T-helper 1 cell treated with Interleukin-12 subunit alpha and Interleukin-12 subunit beta and Interleukin-4 antibody, amounts not matched to agents 30 μg/mL and 1 μg/mL, for 36 hours (primary cell): ENCODE measurements around the gene CRACR2B.

Source experiments
- H3K27ac Mint-ChIP-seq: one replicate; pipeline ENCODE4 v1.8.0; 2021; ENCODE audit warnings: mild to moderate bottlenecking, mixed read lengths
- H3K27me3 Mint-ChIP-seq: one replicate; pipeline ENCODE4 v1.8.0; 2021; ENCODE audit warnings: low read depth, mixed read lengths
- H3K36me3 Mint-ChIP-seq: one replicate; pipeline ENCODE4 v1.8.0; 2021; ENCODE audit warnings: low read depth, mixed read lengths
- H3K4me1 Mint-ChIP-seq: one replicate; pipeline ENCODE4 v1.8.0; 2021; ENCODE audit warnings: low read depth, mixed read lengths
- H3K4me3 Mint-ChIP-seq: one replicate; pipeline ENCODE4 v1.8.0; 2021; ENCODE audit warnings: mild to moderate bottlenecking, moderate library complexity, mixed read lengths
- H3K9me3 Mint-ChIP-seq: one replicate; pipeline ENCODE4 v1.8.0; 2021; ENCODE audit warnings: mixed read lengths

The CRACR2B gene

DNA sequence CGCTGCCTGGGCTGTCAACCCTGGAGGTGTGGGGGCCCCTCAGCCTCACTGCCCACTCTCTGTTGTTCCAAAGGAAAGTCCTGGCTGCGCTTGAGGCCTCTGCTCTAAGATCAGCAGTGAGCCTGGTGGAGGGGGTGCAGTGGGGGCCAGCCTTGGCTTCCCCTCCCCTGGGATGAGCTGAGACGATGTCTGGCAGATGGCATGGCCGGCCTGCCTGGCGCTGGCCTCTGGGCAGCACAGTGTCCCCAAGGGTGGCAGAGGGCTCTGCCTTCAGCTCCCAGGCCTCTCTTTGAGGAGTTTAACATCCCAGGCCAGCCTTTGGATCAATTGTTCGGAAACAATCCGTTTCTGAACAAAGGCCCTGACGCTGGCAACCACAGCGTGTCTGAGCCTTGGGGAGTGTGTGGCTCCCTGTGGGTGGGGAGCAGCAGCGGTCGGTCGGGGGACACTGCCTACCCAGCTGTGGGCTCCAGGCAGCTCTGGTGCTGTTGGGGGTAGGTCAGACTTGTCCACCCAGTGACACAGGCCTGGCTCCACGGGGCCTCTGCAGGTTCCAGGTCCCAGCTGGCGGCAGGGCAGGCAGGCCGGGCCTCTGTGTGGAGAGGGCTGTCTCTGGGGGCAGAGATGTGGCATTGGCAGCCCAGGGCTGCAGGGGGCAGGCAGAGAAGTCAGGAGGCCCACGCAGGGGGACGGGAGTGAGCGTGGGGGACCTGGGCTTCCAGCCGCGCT, 27.0 kb downstream of the CRACR2B start:
- H3K27ac Mint-ChIP-seq = no peak overlapping the region
- H3K27me3 Mint-ChIP-seq = no peaks in the 10 kb centered on the region
- no peaks in the 10 kb centered on the region for H3K4me1 Mint-ChIP-seq
- no peaks in the 10 kb centered on the region for H3K9me3 Mint-ChIP-seq
- no peaks in the 10 kb centered on the region for H3K36me3 Mint-ChIP-seq
- H3K4me3 Mint-ChIP-seq = no peak overlapping the region

GRCh38 chr11:855330-855674, 27.6 kb downstream of the CRACR2B start:
- H3K4me3 Mint-ChIP-seq = no peak overlapping the region
- H3K9me3 Mint-ChIP-seq = no peaks in the 10 kb centered on the region
- H3K4me1 Mint-ChIP-seq = no peaks in the 10 kb centered on the region
- H3K36me3 Mint-ChIP-seq = no peaks in the 10 kb centered on the region
- H3K27ac Mint-ChIP-seq = no peak overlapping the region
- no peaks in the 10 kb centered on the region for H3K27me3 Mint-ChIP-seq

GRCh38 chr11:855796-856195, 28.1 kb downstream of the CRACR2B start:
- H3K27ac Mint-ChIP-seq = no peak overlapping the region
- no peaks in the 10 kb centered on the region for H3K9me3 Mint-ChIP-seq
- no peaks in the 10 kb centered on the region for H3K4me1 Mint-ChIP-seq
- H3K36me3 Mint-ChIP-seq = no peaks in the 10 kb centered on the region
- H3K27me3 Mint-ChIP-seq = no peaks in the 10 kb centered on the region
- H3K4me3 Mint-ChIP-seq = no peak overlapping the region

GRCh38 chr11:856397-856796, 28.7 kb downstream of the CRACR2B start:
- H3K27me3 Mint-ChIP-seq = no peaks in the 10 kb centered on the region
- no peaks in the 10 kb centered on the region for H3K9me3 Mint-ChIP-seq
- H3K4me1 Mint-ChIP-seq = no peaks in the 10 kb centered on the region
- no peaks in the 10 kb centered on the region for H3K36me3 Mint-ChIP-seq
- no peak overlapping the region for H3K27ac Mint-ChIP-seq
- H3K4me3 Mint-ChIP-seq = no peak overlapping the region

DNA sequence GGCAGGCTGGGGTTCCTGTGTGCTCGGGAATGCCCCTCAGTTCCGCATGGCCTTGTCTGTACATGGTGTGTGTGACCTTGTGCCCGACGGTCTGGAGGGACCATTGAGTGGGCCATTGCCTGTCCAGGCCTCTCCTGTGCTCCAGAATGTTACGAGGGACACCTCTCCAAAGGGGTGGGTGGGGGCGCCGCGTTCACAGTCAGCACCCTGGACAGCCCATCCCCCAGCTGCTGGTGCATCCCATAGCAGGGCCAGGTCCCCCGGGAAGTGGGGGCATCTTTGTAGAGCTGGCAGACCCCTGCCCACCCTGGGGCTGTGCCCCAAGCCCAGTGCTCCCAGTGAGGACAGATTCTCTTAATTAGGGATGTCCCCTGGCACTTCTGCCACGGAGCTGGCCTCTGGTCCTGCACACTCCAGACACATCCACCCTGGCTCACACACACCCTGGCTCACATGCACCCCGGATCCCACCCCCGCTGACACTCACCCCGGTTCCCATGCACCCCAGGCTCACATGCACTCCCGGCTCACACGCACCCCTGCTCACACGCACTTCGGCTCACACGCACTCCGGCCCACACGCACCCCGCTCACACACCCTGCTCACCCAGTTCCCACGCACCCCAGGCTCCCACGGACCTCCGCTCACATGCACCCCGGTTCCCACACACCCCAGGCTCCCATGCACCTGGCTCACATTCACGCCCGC, 30.5 kb downstream of the CRACR2B start:
- Mint-ChIP-seq H3K27ac (no peak overlapping the region), H3K36me3 (no peaks in the 10 kb centered on the region), H3K9me3 (no peaks in the 10 kb centered on the region), H3K4me1 (no peaks in the 10 kb centered on the region), H3K4me3 (no peak overlapping the region), H3K27me3 (no peaks in the 10 kb centered on the region)

GRCh38 chr11:858762-859339, 31.1 kb downstream of the CRACR2B start:
- no peaks in the 10 kb centered on the region for H3K36me3 Mint-ChIP-seq
- no peak overlapping the region for H3K4me3 Mint-ChIP-seq
- no peaks in the 10 kb centered on the region for H3K9me3 Mint-ChIP-seq
- no peaks in the 10 kb centered on the region for H3K4me1 Mint-ChIP-seq
- H3K27me3 Mint-ChIP-seq = no peaks in the 10 kb centered on the region
- H3K27ac Mint-ChIP-seq = no peak overlapping the region

DNA sequence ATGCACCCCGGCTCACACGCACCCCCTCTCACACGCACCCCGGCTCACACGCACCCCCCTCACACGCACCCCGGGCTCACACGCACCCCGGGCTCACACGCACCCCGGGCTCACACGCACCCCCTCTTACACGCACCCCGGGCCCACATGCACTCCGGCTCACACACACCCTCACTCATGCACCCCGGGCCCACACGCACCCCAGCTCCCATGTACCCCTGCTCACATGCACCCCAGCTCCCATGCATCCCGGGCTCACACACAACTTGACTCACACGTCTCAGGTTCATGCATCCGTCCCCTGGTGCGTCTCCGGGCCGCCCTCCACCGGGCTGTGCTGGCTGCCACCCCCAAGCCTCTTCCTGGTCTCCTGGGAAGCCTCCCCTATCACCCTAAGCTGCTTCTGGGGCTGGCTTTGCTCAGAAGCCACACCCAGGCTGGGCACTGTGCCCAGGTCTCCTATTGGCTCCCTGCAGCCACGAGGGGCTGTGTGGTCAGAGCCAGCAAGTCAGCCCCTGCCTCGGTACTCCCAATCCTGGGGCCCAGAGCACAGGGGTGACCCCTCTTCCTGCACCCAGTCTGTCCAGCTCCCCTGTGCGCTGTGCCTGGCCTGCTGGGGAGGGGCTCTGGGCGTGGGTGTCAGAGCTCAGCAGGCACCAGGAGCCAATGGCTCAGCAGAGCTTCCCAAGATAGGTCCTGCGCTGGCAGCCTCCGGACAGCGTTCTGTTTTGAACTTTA, 31.8 kb downstream of the CRACR2B start:
- H3K27me3 Mint-ChIP-seq = no peaks in the 10 kb centered on the region
- H3K4me1 Mint-ChIP-seq = no peaks in the 10 kb centered on the region
- H3K4me3 Mint-ChIP-seq = no peak overlapping the region
- H3K27ac Mint-ChIP-seq = no peak overlapping the region
- no peaks in the 10 kb centered on the region for H3K9me3 Mint-ChIP-seq
- H3K36me3 Mint-ChIP-seq = no peaks in the 10 kb centered on the region

DNA sequence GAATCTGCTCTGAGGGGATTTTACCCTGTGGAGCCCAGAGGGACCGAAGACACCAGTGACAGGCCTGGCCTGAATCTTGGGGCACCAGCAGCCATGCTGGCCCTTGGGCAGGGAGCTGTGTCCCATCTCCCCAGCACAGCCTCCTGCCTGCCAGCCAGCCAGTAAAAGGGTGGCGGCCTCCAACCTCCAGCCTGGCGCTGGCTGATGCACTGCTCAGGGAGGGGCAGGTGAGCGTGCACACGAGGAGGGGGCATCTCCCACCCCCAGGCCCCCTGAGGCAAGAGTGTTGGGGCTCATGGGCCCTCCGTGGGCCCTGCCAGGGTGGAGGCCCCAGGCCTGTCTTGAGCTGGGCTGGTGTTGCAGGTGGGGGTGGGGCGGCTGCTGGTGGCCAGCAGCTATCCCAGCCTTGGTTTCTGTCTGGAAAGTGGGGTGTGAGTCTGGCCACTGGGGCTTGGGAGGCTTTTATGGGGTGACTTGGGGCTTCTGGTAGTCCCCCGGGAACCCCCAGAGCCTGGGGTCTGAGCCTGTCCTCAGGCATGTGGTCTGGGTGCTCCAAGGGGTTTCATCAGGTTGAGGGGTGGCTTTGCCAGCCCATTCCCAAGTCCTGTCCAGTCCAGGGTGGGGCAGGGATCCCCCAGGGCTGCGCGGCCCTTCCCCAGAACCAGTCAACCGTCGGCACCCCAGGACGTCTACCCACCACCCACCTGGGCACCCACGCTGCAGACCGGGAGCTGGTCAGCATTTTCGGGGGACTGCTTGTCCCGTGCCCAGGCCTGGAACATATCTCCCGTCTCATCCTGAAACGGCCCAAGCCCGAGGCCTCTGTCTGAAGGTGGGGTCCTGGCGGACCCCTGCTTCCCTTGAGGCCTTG, 32.8 kb downstream of the CRACR2B start:
- Mint-ChIP-seq H3K27ac (no peak overlapping the region), H3K4me1 (no peaks in the 10 kb centered on the region), H3K4me3 (no peak overlapping the region)

DNA sequence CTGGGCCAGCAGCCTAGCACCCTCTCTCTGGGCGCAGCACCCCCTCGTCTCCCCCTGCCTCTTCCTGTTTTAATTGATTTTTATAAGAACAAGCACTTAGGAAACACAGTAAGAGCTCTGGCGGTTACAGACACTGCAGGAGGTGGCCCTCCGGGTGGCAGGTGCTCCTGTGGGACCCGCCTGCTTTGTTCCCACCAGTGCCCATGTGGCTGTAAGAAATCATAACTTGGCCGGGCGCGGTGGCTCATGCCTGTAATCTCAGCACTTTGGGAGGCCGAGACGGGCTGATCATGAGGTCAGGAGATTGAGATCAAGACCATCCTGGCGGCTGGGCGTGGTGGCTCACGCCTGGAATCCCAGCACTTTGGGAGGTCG, 33.4 kb downstream of the CRACR2B start:
- H3K27ac Mint-ChIP-seq = no peak overlapping the region
- H3K36me3 Mint-ChIP-seq = no peaks in the 10 kb centered on the region
- H3K4me1 Mint-ChIP-seq = no peaks in the 10 kb centered on the region
- H3K9me3 Mint-ChIP-seq = no peaks in the 10 kb centered on the region
- H3K27me3 Mint-ChIP-seq = no peaks in the 10 kb centered on the region
- no peak overlapping the region for H3K4me3 Mint-ChIP-seq

More for the DNA sequence above, 32.8 kb downstream of the CRACR2B start:
- Mint-ChIP-seq H3K36me3 (no peaks in the 10 kb centered on the region), H3K27me3 (no peaks in the 10 kb centered on the region), H3K9me3 (no peaks in the 10 kb centered on the region)

GRCh38 chr11:862081-862661, 34.5 kb downstream of the CRACR2B start:
- Mint-ChIP-seq H3K4me1 (no peaks in the 10 kb centered on the region), H3K27me3 (no peaks in the 10 kb centered on the region), H3K9me3 (no peaks in the 10 kb centered on the region), H3K36me3 (no peaks in the 10 kb centered on the region), H3K27ac (no peak overlapping the region), H3K4me3 (no peak overlapping the region)

DNA sequence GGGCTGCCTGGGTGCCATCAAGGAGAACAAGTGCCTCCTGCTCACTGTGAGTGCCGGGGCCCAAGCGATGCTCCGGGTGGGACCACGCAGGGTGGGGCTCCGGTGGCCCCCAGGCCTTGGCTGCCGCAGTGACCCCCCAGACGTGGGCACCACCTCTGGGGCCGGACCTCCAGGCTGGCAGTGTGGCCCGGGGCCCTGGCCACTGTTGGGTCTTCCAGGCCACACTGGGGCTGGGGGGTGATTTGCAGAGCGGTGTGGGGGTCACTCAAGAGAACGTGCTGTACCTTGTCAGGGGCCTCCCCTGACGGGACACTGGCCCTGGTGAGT, 34.9 kb downstream of the CRACR2B start:
- Mint-ChIP-seq H3K4me3 (no peak overlapping the region), H3K27me3 (no peaks in the 10 kb centered on the region), H3K4me1 (no peaks in the 10 kb centered on the region), H3K36me3 (no peaks in the 10 kb centered on the region), H3K27ac (no peak overlapping the region), H3K9me3 (no peaks in the 10 kb centered on the region)

DNA sequence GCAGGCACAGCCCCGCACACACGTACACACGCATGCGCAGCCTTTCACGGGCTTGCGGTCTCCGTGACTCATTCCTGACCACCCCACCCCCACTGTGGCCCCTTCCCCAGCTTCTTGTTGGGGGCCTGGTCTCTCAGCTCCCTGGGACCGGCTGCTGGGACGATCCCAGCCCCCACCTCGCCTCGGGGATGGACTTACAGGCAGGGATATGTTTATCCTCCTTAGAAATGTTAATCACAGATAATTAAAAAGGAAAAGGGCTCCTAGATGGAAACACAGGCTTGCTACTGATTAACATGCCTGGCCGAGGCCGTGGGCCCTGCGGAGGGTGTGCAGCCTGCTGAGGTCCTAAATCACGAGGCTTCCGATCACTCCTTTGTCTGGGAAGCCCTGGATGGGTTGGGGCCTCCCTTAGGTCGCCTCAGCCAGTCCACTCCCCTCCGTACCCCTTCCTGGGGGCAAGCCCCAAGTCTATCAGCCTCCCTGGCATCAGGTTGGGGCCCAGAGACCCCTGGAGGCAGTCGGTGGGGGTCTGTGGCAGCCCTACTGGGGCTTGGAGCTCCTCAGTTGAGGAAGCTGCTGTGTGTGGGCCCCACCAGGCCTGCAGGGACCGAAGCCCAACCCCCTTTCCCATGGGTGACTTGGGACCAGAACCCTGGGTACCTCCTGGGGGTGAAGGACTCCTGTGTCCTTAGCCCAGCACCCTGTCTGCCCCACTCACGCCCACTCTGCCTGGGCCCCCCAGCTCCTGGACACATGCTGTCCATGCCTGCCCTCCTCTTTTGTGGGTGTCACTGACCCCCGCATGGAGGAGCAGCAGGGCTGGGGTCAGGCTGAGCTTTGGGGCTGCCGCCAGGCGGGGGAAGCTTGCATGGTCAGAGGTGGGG, 35.5 kb downstream of the CRACR2B start:
- Mint-ChIP-seq H3K4me3 (no peak overlapping the region), H3K4me1 (no peaks in the 10 kb centered on the region), H3K36me3 (no peaks in the 10 kb centered on the region), H3K27ac (no peak overlapping the region), H3K9me3 (no peaks in the 10 kb centered on the region), H3K27me3 (no peaks in the 10 kb centered on the region)
